ENCODE results near the gene ME2.

DNA sequence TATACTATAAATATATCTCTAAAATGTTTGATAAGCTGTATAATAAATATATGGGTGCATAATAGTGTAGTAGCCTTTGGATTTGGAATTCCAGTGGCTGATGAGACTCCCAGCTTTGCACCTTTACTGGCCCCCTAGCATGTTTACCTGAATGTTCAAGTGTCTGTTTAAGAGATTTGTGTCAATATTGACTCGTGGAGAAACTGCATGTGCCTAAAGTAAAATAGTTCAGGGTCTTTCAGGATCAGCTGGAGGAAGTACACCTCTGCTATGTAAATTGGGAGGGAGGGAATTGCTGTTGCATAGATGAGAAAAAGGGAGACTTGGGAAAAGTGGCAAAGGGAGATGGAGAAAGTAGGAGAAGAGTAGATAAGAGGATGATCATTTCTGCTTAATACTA lies 23.9 kb downstream of the ME2 start:
- TF ChIP-seq CTCF (IDR thresholded peaks at IDR 0.05) (no peak), POLR2A (IDR thresholded peaks at IDR 0.05; ENCODE audit: low read depth) (no peak)
